Activated CD4-positive, alpha-beta T cell treated with anti-CD3 and anti-CD28 coated beads, Interleukin-10, Interleukin-2, amounts not matched to agents 100 ng/mL and 50 ng/mL, durations not matched to agents 16 hours and 8 hours (primary cell): ENCODE measurements around the gene ZNF804B.

Experiments used
- DNase-seq: peaks from one replicate; pipeline ENCODE4 v3.0.0-alpha.2; 2020

The ZNF804B gene

GRCh38 chr7:89001306-89001705 is 241.8 kb downstream of the ZNF804B start:
- DNase-seq, result no peak

- peak; percentile 52 for DNase-seq
These were observed 243.8 kb downstream of the ZNF804B start for GRCh38 chr7:89002981-89003956.

DNA sequence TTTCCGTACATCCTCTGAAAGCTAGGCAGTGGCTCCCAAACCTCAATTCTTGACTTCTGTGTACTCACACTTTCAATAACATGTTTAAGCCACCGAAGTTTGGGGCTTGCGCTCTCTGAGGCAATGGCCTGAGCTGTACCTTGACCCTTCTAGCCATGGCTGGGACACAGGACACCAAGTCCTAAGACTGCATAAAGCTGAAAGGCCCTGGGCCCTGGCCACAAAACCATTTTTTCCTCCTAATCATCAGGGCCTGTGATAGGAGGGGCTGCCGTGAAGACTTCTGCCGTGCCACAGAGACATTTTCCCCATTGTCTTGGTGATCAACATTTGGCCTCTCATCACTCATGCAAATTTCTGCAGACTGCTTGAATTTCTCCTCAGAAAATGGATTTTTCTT is 252.5 kb downstream of the ZNF804B start:
- no peak for DNase-seq

DNA sequence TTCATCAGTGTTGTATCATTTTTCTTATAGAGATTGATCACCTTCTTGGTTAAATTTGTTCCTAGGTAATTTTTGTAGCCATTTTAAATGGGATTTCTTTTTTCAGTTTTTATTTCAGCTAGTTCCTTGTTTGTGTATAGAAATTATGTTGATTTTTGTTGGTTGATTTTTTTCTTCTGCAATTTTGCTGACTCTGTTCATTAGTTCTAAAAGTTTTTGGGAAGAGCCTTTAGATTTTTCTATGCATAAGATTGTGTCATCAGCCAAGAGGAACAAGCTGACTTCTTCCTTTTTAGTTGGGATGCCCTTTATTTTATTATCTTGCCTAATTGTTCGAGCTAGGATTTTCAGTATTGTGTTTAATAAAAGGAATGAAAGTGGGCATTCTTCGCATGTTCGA is 258.2 kb downstream of the ZNF804B start:
- DNase-seq, result no peak

- no peak for DNase-seq
These were observed 262.2 kb downstream of the ZNF804B start for GRCh38 chr7:89021741-89022140.

GRCh38 chr7:89023206-89023605 is 263.7 kb downstream of the ZNF804B start:
- DNase-seq, result no peak

DNA sequence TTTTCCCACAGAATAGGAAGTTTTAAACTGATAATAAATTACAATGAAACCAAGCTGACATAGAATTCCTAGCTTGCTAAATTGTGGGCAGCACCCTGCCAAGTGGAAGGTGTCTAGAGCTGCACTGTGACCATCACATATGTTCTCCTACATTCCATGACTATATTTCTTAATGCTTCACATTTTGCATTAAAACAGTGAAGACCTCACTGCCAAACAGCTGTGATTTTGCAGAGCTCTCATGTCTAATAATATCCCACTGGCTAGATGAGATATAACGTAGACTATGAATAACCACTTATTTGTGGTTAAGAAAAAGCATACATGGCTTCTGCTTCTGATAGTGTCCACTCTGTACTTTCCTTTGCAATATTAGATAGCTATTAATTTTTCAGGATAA is 264.4 kb downstream of the ZNF804B start:
- no peak for DNase-seq

- no peak for DNase-seq
These were observed 268.3 kb downstream of the ZNF804B start for GRCh38 chr7:89027781-89028180.

DNA sequence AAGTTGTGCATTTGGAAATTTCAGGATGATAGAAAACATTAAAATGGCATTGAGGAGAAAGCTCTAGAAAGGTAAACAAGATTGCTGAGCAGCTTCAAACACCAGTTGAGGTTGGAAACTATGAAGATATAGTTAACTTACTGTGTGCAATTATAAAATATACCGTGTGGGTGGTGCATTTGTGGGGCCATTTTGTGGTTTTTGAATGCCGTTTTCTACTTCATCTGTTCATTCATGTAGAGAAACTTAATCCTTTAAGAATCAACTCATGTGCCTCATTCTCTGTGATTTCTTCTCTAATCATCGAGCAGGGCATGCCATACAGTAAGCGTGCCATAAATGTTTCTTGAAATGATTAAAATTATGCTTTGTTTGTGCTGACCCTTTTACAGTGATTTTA is 268.8 kb downstream of the ZNF804B start:
- DNase-seq, result no peak

DNA sequence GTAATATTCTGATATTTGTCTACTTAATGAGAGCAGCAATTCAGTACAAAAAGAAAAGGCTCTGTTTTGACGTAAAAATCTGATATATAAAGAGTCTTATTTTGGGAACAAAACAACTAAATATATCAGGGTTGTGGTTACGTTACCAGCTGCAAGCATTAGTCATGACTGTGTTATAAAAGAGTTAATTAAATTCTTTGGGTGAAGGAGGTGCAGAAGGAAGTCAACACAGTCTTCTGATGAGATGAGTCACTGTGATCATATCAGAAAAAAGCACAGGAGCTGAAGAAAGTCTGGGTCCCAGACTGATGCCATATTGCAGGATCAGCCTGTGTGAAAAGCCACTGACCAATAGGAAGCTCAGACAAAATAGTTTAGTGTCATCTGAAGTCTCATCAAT is 270.4 kb downstream of the ZNF804B start:
- DNase-seq, result no peak

DNA sequence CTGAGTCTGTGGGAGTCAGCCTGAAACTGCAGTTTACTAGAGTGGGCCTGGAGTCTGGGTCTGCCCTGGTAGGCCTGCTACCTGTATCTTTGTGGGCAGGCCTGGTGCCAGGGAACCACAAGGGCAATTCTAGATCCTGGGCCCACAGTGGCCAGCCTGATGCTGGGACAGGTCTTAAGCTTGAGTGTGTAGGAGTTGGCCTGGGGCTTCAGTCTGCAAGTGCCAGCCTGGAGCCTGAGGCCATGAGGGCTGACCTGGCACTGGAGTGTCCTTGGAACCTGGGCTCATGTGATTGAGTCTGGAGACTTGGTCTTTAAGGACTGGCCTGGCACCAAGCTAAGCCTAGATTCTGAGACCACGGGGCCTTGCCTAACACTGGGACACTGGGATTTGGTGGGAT is 281.7 kb downstream of the ZNF804B start:
- no peak for DNase-seq

DNA sequence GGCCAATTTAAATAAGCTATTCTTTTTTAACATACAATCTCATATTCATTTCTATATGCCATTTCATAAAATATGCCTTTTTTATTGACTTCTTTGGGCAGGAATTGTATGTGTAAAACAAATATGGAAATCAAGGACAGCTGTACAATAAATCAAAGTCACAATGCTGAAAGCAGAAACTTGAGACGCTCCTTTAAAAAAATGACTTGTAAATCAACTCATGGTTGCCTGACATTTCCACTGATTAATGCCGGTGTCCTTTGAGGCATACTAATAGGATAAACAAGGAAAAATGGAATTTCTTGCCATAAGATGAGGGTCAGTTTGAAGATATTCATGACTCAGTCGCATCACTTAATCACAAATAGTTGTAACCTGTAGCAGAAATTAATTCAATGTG is 283.4 kb downstream of the ZNF804B start:
- no peak for DNase-seq

DNA sequence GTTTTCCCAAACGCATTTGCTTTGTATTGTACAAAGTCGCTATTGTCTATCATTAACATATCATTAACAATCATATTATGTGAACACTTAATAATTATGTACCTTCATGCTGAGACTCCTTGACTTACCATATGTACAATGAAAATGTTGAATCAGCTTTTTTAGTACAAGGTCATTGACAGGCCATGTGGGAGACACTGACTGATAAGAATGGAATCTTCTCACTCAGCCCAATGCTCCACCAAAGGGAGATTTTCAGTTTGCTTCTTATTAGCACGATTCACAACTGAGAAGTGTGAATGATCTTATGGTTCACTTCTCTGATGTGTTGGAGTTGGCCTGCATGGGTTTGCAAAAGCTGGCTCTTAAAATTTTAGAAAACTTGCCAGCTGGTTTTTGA is 289.5 kb downstream of the ZNF804B start:
- no peak for DNase-seq

DNA sequence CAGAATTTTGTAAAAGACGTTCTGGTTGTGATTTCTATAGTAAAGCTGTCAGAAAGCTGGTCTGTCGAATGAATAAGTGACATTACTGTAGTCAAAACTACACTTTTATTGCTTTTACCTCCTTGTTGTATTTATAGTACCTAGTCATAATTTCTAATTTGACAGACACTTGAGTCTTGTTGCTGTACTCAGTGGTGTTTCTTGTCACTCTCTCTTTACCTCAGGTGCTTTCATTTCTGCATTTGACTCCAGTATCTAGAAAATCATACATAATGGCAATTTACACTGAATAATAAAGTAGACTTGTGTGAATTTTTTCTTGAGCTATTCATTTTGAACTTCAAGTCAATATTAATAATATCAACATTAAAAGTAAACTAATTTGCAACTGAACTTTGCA is 293.6 kb downstream of the ZNF804B start:
- DNase-seq, result no peak

DNA sequence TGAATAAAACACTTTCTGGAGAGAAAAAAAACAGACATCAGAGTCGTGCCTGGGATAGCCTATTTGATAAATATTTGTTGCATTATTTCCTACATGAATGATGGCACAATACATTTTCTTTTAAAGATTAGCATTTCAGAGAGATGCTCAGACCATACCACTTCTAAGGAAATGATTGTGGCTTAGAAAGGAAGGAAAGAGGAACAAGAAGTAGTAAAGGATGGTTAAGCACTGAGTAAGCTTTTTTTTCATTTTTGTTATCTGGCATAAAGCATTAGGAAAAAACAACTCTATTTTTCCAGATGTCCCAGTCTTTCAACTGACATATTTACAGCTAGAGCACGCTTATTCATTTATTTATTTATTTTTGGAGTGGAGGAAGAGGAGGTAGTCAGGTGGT is 294.9 kb downstream of the ZNF804B start:
- DNase-seq, result no peak

DNA sequence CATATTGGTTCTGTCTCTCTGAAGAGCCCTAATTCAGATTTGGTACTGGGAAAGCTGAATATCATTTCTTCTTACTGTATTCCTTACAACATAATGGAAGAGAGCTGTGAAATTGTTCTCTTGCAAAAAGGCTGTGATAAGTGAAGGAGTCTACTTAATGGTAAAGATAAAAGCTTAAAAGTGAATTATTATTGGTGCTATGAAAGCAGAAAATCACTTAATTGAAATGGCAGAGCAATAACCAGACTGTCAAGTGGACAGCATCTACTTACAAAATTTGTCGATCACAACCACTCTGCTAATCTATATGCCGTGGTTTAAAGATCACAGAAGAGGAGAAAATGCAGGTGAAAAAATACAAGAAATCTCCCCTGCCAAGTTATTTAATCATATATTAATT is 300.7 kb downstream of the ZNF804B start:
- no peak for DNase-seq

GRCh38 chr7:89064831-89065230 is 305.3 kb downstream of the ZNF804B start:
- DNase-seq, result no peak

- no peak for DNase-seq
These were observed 307.5 kb downstream of the ZNF804B start for GRCh38 chr7:89067048-89067447.

GRCh38 chr7:89072081-89072480 is 312.6 kb downstream of the ZNF804B start:
- no peak for DNase-seq

- no peak for DNase-seq
These were observed 314.3 kb downstream of the ZNF804B start for GRCh38 chr7:89073776-89074175.

GRCh38 chr7:89077992-89078391 is 318.5 kb downstream of the ZNF804B start:
- no peak for DNase-seq

- DNase-seq, result no peak
These were observed 326.1 kb downstream of the ZNF804B start for GRCh38 chr7:89085580-89085979.

GRCh38 chr7:89091550-89091949 is 332.1 kb downstream of the ZNF804B start:
- DNase-seq, result no peak

DNA sequence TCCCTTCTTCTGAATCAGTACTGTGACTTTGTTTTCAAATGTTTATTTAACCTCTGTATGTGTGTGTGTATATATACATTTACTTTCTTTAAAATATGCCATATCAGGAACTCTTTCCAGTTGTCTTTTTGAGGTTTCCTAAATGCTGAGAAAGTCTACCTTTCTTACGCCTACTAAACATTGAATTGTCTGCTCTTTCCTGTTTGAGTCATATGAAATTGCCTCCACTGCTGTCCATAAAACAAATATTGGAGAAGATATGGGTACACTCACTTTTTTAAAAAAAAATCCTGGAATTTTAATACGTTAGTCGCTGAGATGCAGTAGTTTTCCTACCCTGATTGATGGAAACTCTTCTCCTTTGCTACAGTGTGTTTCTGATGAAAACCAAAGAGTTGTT is 334.8 kb downstream of the ZNF804B start:
- DNase-seq, result no peak

GRCh38 chr7:89103564-89103963 is 344.1 kb downstream of the ZNF804B start:
- DNase-seq, result no peak
